Ascending aorta (tissue), 2 donors: ENCODE data around the gene RNF208. TPM values are rescaled to one million over a fixed set of nuclear protein-coding genes. Genes with fewer than 3 reads are reported as not detected.

Experiments
- DNase-seq, 2 donors: peaks; one replicate each; pipeline ENCODE4 v3.0.0-alpha.2; 2019; ENCODE audit warnings: low spot score in 2 of 2
- H3K27ac ChIP-seq, 2 donors: fragments of 200-600 bp; sonication (generic); one replicate each; pipeline ENCODE4 v1.5.1; 2016 to 2017; ENCODE audit warnings: mild to moderate bottlenecking in 1 of 2
- H3K27me3 ChIP-seq: fragments of 200-600 bp; sonication (generic); one replicate; pipeline ENCODE4 v1.5.1; 2017
- H3K36me3 ChIP-seq, 2 donors: fragments of 200-600 bp; sonication (generic); one replicate each; pipeline ENCODE4 v1.5.1; 2016
- H3K4me1 ChIP-seq, 2 donors: fragments of 200-600 bp; sonication (generic); one replicate each; pipeline ENCODE4 v1.5.1; 2016 to 2017; ENCODE audit warnings: mild to moderate bottlenecking in 1 of 2
- H3K4me3 ChIP-seq, 2 donors: fragments of 200-600 bp; sonication (generic); one replicate each; pipeline ENCODE4 v1.5.1; 2016 to 2017; ENCODE audit warnings: mild to moderate bottlenecking in 1 of 2
- H3K9me3 ChIP-seq, 2 donors: fragments of 200-600 bp; sonication (generic); one replicate each; pipeline ENCODE4 v1.5.1; 2016
- intact Hi-C: fragments of 100-400 bp; cut with DNase I; formaldehyde crosslinking; loops from one replicate; pipeline ENCODE4 v1.15.1; 2023
- total RNA-seq: library from RNA; depleted of rRNA; stranded (reverse); fragments of >200 nt; gene quantifications from one replicate; pipeline ENCODE4 v1.1.0, GENCODE V29; 2016
- TF ChIP-seq, protein P1 (sequence below), 3 experiments: fragments of 200-600 bp in 2 of 3; fragments of 450-650 bp in 1 of 3; sonication (generic) in 2 of 3; IDR thresholded peaks; one replicate each; pipeline ENCODE4 v1.5.1; 2016 to 2019; ENCODE audit warnings: antibody characterized with exemption in 3 of 3, mild to moderate bottlenecking in 1 of 3, moderate library complexity in 1 of 3

The RNF208 gene
- total RNA-seq, 1 donor from 2014 or later: 6.7 TPM

DNA sequence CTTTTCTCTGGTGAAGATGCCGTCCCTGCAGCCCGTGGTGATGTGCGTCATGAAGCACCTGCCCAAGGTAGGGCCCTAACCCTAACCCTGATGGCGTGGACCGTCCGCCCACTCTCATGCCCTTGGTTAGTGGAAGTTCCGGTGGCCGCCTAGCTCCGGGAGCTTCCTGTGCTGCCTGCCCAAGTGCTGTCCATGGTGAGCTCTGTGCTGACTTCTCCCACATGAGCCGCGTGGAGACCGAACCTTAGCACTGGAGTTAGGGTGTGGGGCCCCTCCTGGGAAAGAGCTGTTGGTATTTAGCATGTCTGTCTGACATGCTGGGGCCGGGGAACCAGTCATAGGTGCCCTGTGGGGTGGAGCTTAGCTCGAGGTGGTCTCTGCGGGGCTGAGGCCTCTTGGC, 34.3 kb upstream of the RNF208 start:
- Histone ChIP-seq H3K36me3 (peaks cover 5 to 21% of the 10 kb centered on the region in 2 donors), H3K9me3 (no peaks in the 10 kb centered on the region), H3K27ac (no peak overlapping the region), H3K27me3 (no peaks in the 10 kb centered on the region), H3K4me1 (peaks cover 10 to 20% of the 10 kb centered on the region in 2 donors), H3K4me3 (peak overlapping the region; percentile 88 to 98)
- intact Hi-C loops: no loop called here
- no peak for DNase-seq
- TF ChIP-seq, protein P1, sequence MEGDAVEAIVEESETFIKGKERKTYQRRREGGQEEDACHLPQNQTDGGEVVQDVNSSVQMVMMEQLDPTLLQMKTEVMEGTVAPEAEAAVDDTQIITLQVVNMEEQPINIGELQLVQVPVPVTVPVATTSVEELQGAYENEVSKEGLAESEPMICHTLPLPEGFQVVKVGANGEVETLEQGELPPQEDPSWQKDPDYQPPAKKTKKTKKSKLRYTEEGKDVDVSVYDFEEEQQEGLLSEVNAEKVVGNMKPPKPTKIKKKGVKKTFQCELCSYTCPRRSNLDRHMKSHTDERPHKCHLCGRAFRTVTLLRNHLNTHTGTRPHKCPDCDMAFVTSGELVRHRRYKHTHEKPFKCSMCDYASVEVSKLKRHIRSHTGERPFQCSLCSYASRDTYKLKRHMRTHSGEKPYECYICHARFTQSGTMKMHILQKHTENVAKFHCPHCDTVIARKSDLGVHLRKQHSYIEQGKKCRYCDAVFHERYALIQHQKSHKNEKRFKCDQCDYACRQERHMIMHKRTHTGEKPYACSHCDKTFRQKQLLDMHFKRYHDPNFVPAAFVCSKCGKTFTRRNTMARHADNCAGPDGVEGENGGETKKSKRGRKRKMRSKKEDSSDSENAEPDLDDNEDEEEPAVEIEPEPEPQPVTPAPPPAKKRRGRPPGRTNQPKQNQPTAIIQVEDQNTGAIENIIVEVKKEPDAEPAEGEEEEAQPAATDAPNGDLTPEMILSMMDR (IDR thresholded peaks at IDR 0.05): no peak

DNA sequence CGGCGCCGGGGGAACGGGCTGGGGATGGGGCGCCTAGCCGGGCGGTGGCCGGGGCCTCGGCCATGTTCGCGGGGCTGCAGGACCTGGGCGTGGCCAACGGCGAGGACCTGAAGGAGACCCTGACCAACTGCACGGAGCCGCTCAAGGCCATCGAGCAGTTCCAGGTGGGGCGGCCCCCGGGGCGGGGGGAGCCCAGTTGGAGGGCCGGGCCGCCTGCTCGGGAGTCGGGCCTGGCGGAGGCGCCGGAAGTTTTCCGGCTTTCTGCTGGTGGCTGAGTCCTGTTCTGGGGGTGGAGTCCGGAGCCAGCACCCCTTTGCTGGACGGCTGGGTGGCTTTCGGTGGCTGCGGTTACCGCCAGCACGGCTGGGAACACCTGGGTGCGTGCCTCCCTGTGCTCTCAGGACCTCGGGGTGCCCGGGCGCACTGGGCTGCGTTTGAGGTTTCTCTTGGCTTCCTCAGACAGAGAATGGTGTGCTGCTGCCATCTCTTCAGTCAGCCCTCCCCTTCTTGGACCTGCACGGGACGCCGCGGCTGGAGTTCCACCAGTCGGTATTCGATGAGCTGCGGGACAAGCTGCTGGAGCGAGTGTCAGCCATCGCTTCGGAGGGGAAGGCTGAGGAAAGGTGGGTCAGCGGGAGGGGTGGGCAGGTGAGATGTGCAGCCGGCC, 33.5 kb upstream of the RNF208 start:
- no peak for DNase-seq
- Histone ChIP-seq H3K9me3 (no peaks in the 10 kb centered on the region), H3K27me3 (no peaks in the 10 kb centered on the region), H3K4me3 (peak overlapping the region; percentile 88 to 98), H3K27ac (peak overlapping the region; percentile 50 to 72), H3K4me1 (peaks cover 10 to 20% of the 10 kb centered on the region in 2 donors), H3K36me3 (peaks cover 5 to 21% of the 10 kb centered on the region in 2 donors)
- TF ChIP-seq, protein P1 (IDR thresholded peaks at IDR 0.05): no peak
- intact Hi-C loops: loop anchor here (1.0 to 2.0 kb wide), 2 partner anchors 14 to 21 kb away; partner anchors contain the start of genes TOR4A and TUBB4B

DNA sequence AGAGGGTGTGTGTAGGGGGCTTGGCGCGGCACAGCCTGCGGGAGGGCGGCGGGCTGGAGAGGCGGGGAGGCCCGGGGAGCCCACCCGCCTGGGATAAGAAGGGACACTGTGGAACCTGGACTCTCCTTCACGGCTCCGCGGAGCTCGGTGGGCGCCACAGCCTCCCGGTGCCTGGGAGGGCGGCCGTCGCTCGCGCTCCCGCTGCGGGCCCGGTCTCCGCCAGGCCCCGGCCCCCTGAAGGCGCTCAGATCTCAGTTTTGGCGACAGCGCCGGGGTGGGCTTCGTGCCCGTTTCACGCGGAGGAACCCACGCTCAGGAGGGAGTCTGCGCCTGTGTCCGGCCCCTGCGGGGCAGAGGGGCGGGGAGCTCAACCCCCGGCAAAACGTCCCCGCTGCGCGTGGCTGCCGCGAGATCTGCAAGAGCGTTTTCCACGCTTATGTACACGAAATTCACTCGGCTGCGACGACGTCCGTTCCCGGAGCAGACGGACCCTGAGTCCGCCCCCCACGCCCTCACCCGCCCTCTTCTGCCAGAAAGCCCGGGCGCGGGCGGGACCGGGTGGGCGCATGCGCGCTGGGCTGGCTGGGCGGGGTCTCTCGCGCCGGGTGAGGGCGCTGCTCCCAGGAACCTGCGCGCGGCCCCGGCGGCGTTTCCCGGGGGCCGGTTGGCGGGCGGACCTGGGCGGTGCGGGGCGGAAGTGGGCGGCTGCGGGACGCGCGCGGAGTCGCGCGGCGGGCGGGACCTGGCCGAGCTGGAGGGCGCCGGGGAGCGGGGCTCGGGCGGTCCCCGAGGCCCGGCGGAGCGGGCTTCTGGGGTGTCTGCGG, 32.8 kb upstream of the RNF208 start, which contains the start of gene NELFB:
NELFB (plus strand) TSS at position 704 of the 824 bp plus-strand sequence.
- Histone ChIP-seq H3K9me3 (no peaks in the 10 kb centered on the region), H3K27me3 (no peaks in the 10 kb centered on the region), H3K27ac (peak within 1 kb of the TSS; percentile 50 to 72), H3K36me3 (peaks cover 0 to 21% of the 10 kb centered on the region in 2 donors), H3K4me3 (peak within 1 kb of the TSS; percentile 88 to 98), H3K4me1 (peaks cover 10 to 20% of the 10 kb centered on the region in 2 donors)
- DNase-seq: peak; percentile 42 to 95
- intact Hi-C loops: loop anchor here (1.0 to 2.0 kb wide), 2 partner anchors 14 to 22 kb away; partner anchors contain the start of genes TOR4A and TUBB4B
- TF ChIP-seq, protein P1 (IDR thresholded peaks at IDR 0.05): peak in 1 of 3 experiments; percentile 28

DNA sequence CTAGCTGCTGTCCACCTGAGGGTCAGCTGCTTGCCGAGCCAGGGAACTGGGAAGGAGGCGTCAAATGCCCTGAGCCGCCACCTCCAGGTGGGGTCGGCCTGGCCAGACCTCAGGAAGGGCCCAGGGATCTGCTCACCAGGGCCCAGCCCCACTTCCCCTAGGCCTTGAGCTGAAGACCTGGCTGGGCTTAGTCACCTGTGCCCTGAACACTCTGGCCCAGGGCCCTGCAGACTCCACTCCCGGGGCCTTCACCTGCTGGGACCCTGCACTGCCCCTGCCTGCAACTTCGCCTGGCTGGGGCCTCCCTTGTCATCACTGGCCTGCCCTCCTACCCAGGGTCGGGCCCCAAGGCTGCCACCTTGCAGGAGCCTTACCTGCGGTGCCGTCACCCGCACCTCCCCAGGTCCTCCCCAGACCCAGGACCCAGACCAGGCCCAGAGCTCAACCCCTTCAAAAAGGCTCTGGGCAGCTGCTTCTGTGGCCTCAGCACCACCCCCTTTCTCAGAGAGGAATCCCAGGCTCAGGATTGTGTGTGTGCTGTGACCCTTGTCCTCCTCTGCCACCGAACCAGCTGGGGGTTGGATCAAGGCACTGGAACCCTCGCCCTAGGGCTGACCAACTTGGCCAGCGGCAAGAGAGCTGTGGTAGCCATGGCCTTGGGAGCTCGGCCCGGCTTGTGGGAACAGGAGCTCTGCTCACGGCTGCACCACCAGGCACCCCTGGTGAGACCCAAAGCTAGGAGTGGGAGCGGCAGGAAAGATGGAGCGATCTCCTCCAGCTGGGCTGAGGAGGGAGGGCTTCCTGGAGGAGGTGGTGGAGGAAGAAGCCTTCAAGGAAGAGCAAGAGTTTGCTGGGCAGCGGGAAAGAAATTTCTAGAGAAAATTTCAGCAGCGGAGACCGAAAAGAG, 31.9 kb upstream of the RNF208 start:
- H3K27me3 ChIP-seq: no peaks in the 10 kb centered on the region
- peak overlapping the region; percentile 88 to 98 for H3K4me3 ChIP-seq
- no peaks in the 10 kb centered on the region for H3K9me3 ChIP-seq
- no peak for DNase-seq
- TF ChIP-seq, protein P1 (IDR thresholded peaks at IDR 0.05): no peak
- H3K4me1 ChIP-seq: peaks cover 10 to 20% of the 10 kb centered on the region in 2 donors
- intact Hi-C loops: loop anchor here (2.0 kb wide), 1 partner anchor 23 kb away; the partner anchor contains the start of gene TOR4A
- peak overlapping the region in 1 of 2 donors; percentile 43 for H3K27ac ChIP-seq
- H3K36me3 ChIP-seq: peaks cover 0 to 17% of the 10 kb centered on the region in 2 donors
